Measurements from ENCODE around the gene ANKRD17.
"Not testable (repeated sequence)": the region's sequence is repeated elsewhere in the genome, so short reads cannot be mapped to it uniquely, and the experiment has no call there.

ANKRD17 gene

DNA sequence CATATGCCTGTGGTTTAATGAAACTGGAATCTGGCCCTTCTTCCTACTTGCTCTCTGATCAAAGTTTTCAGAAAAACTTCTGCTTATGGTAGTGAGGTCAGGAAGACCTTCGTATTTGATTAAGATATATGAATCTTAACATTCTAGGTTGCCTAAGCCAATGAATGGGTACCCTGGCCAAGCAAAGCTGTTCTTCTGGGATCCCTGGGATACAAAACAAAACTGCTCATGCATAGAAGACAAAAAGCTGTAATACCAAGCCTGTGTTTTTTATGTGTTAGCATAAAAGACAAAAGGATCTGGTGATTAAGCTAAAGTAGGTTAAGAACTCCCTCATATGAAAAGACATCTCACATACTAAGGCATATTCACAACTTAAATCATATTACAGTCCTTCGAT lies 21.6 kb downstream of the ANKRD17 start:
- in situ Hi-C loops (cut with HindIII; ENCODE audit: low pct_unique_long_range_greater_than_20kb, low sequenced_read_pairs) = no loop called here
- DNase-seq (ENCODE audit: low read depth in 1 of 2, low spot score in 1 of 2) = no peak
- no peak for TF ChIP-seq JUND (IDR thresholded peaks at IDR 0.05; ENCODE audit: low read depth)

DNA sequence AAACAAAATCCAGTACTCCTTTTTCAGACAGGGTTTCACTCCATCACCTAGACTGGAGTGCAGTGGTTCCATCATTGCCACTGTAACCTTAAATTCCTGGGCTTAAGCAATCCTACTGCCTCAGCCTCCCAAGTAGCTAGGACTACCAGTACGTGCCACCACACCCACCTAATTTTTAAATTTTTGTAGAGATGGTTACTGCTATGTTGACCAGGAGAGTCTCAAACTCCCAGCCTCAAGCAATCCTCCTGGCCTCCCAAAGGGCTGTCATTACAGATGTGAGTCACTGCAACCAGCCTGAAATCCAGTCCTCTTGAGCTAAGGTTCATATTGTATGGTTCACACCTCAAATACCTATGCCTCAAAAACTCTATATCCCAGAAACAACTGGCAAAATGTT lies 22.4 kb downstream of the ANKRD17 start:
- in situ Hi-C loops (cut with HindIII; ENCODE audit: low pct_unique_long_range_greater_than_20kb, low sequenced_read_pairs) = no loop called here
- DNase-seq (ENCODE audit: low read depth in 1 of 2, low spot score in 1 of 2) = no peak
- TF ChIP-seq JUND (IDR thresholded peaks at IDR 0.05; ENCODE audit: low read depth) = no peak

- DNase-seq (ENCODE audit: low read depth in 1 of 2, low spot score in 1 of 2) = no peak
- in situ Hi-C loops (cut with HindIII; ENCODE audit: low pct_unique_long_range_greater_than_20kb, low sequenced_read_pairs) = no loop called here
- no peak for TF ChIP-seq JUND (IDR thresholded peaks at IDR 0.05; ENCODE audit: low read depth)
Measured at GRCh38 chr4:73234712-73235111, 23.9 kb downstream of the ANKRD17 start.

DNA sequence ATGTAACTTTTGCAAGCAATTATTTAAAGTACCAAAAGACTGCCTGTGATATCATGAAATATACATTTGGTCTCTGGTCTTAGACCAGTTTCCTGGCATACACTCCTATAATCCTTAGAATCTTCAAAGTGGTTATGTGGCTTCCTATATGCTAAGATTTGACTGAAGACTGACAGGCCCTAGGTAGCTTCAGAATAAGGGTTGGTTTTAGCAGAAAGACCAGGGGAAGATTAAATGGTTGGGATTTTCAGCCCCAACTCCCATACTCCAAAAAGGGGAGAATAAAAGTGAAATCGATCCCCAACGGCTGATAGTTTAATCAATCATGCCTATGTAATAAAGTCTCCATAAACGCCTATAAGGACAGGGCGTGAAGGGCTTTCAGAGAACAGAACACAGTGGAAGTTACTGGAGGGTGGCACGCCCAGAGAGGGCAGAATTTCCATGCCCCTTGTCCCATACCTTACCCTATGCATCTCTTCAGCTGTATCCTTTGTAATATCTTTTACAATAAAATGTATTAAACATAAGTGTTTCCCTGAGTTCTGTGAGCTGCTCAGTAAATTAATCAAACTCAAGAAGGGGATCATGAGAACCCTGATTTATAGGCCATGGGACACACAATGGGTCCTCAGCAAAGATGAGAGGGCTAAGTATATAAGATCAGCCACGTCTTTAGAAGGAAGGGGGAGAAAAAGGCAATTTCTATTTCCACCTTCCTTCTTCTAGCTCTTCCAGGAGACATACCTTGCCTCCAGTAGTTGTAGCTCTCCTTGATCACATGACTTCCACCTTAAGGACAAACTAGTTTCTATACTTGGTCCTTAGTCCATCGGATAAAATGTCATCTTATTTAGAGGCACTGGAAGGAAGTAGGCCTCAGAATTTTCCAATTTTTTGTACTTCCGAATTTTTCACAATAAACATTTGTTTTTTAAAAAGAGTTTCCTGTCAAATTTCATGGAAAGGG lies 26.8 kb downstream of the ANKRD17 start:
- DNase-seq (ENCODE audit: low read depth in 1 of 2, low spot score in 1 of 2) = no peak
- in situ Hi-C loops (cut with HindIII; ENCODE audit: low pct_unique_long_range_greater_than_20kb, low sequenced_read_pairs) = no loop called here
- no peak for TF ChIP-seq JUND (IDR thresholded peaks at IDR 0.05; ENCODE audit: low read depth)

DNA sequence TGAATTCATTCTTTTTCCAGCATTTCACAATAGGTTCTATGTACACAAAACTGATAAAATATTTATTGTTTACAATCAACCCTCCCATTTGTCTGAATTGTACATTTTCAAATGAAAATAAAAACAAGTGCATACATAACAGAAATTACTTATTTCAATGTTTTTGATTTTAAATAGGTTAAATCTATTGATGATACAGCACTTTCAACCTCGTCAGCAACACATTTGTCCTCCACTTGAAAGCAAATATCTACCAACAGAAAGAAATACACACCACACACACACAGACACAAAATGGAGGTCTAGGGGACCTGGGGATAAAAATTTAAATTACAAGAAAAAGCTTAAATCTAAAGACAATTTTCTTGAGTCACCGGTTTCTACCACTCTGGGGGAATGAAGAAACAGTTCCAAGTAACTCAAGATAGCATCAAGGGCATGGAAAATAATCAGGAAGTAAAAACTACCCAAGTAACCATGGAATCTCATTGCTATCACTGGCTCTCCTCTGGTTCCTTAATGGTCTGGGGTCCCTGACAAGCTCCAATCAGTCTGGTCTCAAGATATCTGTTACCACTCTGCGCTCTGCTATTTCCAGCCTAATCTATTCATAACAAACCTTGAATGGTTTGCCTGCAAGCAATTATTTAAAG lies 27.6 kb downstream of the ANKRD17 start:
- no peak for TF ChIP-seq JUND (IDR thresholded peaks at IDR 0.05; ENCODE audit: low read depth)
- in situ Hi-C loops (cut with HindIII; ENCODE audit: low pct_unique_long_range_greater_than_20kb, low sequenced_read_pairs) = no loop called here
- no peak for DNase-seq (ENCODE audit: low read depth in 1 of 2, low spot score in 1 of 2)

DNA sequence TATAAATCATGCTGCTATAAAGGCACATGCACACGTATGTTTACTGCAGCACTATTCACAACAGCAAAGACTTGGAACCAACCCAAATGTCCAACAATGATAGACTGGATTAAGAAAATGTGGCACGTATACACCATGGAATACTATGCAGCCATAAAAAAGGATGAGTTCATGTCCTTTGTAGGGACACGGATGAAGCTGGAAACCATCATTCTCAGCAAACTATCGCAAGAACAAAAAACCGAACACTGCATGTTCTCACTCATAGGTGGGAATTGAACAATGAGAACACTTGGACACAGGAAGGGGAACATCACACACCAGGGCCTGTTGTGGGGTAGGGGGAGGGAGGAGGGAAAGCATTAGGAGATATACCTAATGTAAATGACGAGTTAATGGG lies 29.8 kb downstream of the ANKRD17 start:
- DNase-seq (ENCODE audit: low read depth in 1 of 2, low spot score in 1 of 2); in situ Hi-C loops (cut with HindIII; ENCODE audit: low pct_unique_long_range_greater_than_20kb, low sequenced_read_pairs): not testable (repeated sequence)

DNA sequence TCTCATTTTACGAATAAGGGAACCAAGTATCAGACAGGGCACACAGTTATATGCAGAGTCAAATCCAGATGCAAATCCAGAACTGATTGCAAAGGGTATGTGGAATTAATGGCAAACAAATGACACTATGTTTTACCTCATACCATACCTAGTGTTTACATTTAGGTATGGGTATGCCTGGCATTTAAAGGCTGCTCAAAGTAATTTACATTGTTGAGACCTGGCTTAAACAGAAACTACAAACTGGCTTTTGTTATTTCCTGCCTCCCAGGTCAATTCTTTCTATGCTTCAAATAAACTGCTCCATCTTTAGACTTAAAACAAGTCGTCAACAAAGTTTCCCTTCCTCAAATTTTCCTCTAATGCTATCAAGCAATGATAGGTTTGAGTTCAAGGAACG lies 33.7 kb downstream of the ANKRD17 start:
- in situ Hi-C loops (cut with HindIII; ENCODE audit: low pct_unique_long_range_greater_than_20kb, low sequenced_read_pairs) = no loop called here
- peak; percentile 5 to 13 for DNase-seq (ENCODE audit: low read depth in 1 of 2, low spot score in 1 of 2)
- TF ChIP-seq JUND (IDR thresholded peaks at IDR 0.05; ENCODE audit: low read depth) = no peak

GRCh38 chr4:73223258-73223650 lies 35.3 kb downstream of the ANKRD17 start:
- in situ Hi-C loops (cut with HindIII; ENCODE audit: low pct_unique_long_range_greater_than_20kb, low sequenced_read_pairs) = no loop called here
- DNase-seq (ENCODE audit: low read depth in 1 of 2, low spot score in 1 of 2) = no peak
- TF ChIP-seq JUND (IDR thresholded peaks at IDR 0.05; ENCODE audit: low read depth) = no peak

- DNase-seq (ENCODE audit: low read depth in 1 of 2, low spot score in 1 of 2) = peak; percentile 33 to 89
- TF ChIP-seq JUND (IDR thresholded peaks at IDR 0.05; ENCODE audit: low read depth) = no peak
- in situ Hi-C loops (cut with HindIII; ENCODE audit: low pct_unique_long_range_greater_than_20kb, low sequenced_read_pairs) = no loop called here
Measured at GRCh38 chr4:73222466-73223257, 35.9 kb downstream of the ANKRD17 start.

DNA sequence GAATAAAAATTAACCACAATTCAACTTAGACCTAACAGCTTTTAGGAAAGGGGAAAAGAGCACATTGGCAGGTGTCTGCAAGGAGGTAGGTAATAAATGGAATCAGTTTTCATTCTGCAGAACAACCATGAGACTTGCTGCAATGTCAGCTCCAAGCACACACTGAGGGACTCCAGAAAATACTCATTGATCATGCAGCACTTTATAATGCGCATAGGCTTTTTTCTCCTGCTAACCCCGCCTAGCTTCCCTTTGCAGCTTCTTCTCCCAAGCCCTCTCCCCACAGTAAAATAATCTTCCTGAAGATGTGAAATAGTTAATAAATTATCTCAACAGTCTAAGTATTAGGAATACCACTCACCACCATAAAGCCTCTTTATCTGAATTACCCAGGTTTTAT lies 36.9 kb downstream of the ANKRD17 start:
- no peak for TF ChIP-seq JUND (IDR thresholded peaks at IDR 0.05; ENCODE audit: low read depth)
- DNase-seq (ENCODE audit: low read depth in 1 of 2, low spot score in 1 of 2) = no peak
- in situ Hi-C loops (cut with HindIII; ENCODE audit: low pct_unique_long_range_greater_than_20kb, low sequenced_read_pairs) = no loop called here

DNA sequence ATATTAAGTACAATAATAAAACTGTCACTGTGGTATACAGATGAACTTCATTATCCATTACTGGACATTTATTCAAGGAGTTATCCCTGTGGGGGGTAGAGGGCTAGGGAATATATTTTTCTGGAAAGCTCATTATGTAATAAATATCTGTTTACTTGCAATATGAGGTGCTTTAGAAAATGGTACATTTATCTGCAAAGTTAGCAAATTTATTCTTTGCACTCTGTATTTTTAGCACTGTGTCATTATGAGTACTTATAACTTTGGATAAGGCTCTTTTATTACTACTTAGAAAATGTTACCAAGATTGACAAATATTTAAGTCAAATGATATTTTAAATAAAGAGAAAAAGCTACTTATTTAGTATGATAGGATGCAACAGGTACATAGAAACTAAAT lies 37.8 kb downstream of the ANKRD17 start:
- in situ Hi-C loops (cut with HindIII; ENCODE audit: low pct_unique_long_range_greater_than_20kb, low sequenced_read_pairs) = no loop called here
- DNase-seq (ENCODE audit: low read depth in 1 of 2, low spot score in 1 of 2) = no peak
- no peak for TF ChIP-seq JUND (IDR thresholded peaks at IDR 0.05; ENCODE audit: low read depth)

DNA sequence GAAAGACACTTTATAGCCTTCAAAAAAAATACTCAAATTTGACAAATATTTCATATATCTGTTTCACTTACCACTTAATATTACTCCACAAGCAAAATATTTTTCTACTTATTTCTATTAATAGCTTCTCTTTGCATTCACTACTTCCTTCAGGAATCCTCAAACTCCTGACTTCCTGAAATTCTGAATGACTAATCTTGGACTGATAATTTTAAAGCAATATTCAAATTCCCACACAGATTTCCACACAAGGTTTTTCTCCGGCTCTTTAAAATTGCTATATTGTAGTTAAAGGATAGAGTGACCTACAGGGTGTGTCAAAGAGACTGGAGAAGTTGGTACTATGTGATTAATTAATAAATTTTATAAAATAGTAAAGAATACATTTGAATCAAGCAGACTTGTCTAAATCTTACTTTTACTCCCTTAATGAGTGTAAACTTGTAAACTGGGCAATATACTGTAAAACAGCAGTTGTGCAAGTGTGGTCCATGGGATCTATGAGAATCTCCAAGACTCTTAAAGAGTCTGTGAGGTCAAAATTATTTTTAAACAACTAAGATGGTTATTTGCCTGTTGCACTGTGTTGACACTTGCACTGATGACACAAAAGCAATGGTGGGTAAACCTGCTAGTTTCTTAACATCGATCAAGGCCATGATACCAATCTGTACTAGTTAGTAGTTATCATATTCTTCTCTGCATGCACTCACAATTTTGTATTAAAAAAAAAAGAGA lies 44.5 kb downstream of the ANKRD17 start:
- in situ Hi-C loops (cut with HindIII; ENCODE audit: low pct_unique_long_range_greater_than_20kb, low sequenced_read_pairs) = no loop called here
- no peak for TF ChIP-seq JUND (IDR thresholded peaks at IDR 0.05; ENCODE audit: low read depth)
- no peak for DNase-seq (ENCODE audit: low read depth in 1 of 2, low spot score in 1 of 2)
